Measurements from ENCODE around the gene GLRX5. TPM values are rescaled to one million over a fixed set of nuclear protein-coding genes. Genes with fewer than 3 reads are reported as not detected.

GLRX5 gene
- total RNA-seq, 3 donors from 2014 or later, result 43.9 to 45.8 (median 45.4) TPM

DNA sequence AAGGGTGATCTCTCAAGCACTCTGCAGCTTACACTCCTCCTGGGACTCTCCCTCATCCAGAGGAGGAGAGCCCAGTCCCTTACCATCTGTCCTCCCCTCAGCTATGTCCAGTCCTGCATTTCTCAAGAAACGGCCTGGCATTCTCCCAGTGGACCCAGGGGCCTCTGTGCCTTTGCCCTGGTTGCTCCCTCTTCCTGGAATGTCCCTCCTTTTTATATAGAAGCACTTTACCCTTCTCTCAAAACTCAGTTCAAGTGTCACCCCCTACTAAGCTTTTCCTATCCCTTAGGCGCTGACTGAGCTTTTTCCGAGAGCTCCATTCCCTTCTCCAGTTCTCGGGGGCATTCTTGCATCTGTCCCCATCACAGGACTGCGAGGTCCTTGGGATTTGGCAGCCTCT, 8.9 kb upstream of the GLRX5 start:
- peaks cover 30% of the 10 kb centered on the region for H3K4me1 ChIP-seq (ENCODE audit: low read depth)
- intact Hi-C loops (cut with DNase I, micrococcal nuclease), result loop anchor here in 1 of 2 donors (5.0 kb wide), 1 partner anchor 84 kb away; no protein-coding TSS in a partner anchor
- TF ChIP-seq, protein P1, sequence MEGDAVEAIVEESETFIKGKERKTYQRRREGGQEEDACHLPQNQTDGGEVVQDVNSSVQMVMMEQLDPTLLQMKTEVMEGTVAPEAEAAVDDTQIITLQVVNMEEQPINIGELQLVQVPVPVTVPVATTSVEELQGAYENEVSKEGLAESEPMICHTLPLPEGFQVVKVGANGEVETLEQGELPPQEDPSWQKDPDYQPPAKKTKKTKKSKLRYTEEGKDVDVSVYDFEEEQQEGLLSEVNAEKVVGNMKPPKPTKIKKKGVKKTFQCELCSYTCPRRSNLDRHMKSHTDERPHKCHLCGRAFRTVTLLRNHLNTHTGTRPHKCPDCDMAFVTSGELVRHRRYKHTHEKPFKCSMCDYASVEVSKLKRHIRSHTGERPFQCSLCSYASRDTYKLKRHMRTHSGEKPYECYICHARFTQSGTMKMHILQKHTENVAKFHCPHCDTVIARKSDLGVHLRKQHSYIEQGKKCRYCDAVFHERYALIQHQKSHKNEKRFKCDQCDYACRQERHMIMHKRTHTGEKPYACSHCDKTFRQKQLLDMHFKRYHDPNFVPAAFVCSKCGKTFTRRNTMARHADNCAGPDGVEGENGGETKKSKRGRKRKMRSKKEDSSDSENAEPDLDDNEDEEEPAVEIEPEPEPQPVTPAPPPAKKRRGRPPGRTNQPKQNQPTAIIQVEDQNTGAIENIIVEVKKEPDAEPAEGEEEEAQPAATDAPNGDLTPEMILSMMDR (IDR thresholded peaks at IDR 0.05), result no peak
- H3K4me3 ChIP-seq, result no peak overlapping the region
- no peaks in the 10 kb centered on the region for H3K36me3 ChIP-seq (ENCODE audit: low read depth)
- H3K9me3 ChIP-seq, result no peaks in the 10 kb centered on the region
- ATAC-seq (no peak), DNase-seq (no peak)

DNA sequence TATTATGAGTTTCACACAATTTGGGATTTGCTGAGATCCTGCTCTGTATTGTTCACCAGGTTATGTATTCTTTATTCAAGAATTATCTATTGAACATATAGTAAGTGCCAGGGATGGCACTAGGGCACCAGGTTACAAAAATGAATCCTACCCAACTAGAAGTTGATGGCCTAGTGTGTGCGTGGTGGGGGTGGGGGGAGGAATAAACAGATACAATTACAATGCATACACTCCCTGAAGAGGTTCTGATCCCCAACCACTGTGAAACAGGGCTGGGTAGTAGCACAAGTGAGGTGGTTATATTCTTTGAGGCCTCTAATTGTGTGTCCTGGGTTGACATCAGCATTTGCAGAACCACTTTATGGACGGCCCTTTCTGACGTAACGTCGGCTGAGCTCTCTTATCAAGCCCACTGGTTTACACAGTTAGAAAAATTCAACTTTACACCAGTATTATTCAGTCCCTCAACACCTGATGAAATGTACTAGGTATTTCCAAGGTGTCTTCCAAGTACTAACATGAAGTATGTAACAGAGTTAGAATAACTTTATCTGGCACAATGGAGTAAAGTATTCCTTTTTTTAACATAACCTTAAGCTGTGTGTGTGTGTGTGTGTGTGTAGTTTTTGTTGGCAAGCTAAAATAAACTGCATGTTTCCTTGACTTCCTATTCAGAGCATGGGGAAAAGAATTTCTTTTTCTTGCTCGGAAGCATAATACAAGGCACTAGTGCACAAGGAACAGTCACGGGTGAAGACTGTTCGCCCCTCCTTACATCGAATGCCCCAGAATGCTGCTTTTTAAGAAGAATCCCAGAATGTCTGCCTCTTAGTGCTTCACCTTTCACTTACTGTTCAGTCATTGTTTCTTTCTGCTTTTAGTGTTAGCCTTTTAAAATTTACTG, 8.1 kb upstream of the GLRX5 start:
- Histone ChIP-seq H3K4me3 (no peak overlapping the region), H3K4me1 (ENCODE audit: low read depth) (peaks cover 30% of the 10 kb centered on the region), H3K36me3 (ENCODE audit: low read depth) (no peaks in the 10 kb centered on the region), H3K9me3 (no peaks in the 10 kb centered on the region)
- ATAC-seq, result no peak
- intact Hi-C loops (cut with DNase I, micrococcal nuclease), result loop anchor here in 1 of 2 donors (5.0 kb wide), 1 partner anchor 84 kb away; no protein-coding TSS in a partner anchor
- no peak for DNase-seq
- TF ChIP-seq, protein P1 (IDR thresholded peaks at IDR 0.05), result no peak

DNA sequence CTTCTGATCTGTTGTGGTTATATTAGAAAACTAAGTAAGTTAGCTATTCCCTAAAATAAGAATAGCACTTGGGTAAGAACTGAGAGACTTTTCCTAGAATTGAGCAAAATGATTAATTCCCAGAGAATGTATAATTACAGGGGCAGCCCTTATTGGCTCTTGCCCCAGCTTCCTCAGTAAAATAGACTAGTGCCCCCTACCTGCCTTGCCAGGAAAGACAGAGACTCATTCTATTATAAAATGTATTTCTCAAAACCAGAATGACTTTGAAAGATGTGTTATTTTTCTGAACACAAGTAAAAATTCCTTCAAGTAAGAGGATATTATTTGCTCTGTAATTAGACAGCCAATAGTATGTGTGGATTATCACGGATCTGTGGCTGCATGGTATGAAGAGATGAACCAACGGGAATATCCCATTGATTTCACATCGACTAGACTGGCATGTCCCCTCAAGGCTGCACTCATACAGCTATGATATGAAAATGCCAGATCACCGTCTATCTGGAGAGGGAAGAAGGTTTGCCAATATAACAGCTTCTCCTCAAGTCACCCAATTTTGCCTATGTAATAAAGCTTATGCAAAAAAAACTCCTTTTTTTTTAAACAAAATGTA, 7.4 kb upstream of the GLRX5 start:
- peak in 1 of 3 donors; percentile 85 for DNase-seq
- intact Hi-C loops (cut with DNase I, micrococcal nuclease), result loop anchor here in 1 of 2 donors (5.0 kb wide), 1 partner anchor 85 kb away; no protein-coding TSS in a partner anchor
- Histone ChIP-seq H3K4me1 (ENCODE audit: low read depth) (peaks cover 37% of the 10 kb centered on the region), H3K9me3 (no peaks in the 10 kb centered on the region), H3K36me3 (ENCODE audit: low read depth) (no peaks in the 10 kb centered on the region), H3K4me3 (no peak overlapping the region)
- ATAC-seq, result peak; percentile 49
- TF ChIP-seq, protein P1 (IDR thresholded peaks at IDR 0.05), result peak; percentile 67

DNA sequence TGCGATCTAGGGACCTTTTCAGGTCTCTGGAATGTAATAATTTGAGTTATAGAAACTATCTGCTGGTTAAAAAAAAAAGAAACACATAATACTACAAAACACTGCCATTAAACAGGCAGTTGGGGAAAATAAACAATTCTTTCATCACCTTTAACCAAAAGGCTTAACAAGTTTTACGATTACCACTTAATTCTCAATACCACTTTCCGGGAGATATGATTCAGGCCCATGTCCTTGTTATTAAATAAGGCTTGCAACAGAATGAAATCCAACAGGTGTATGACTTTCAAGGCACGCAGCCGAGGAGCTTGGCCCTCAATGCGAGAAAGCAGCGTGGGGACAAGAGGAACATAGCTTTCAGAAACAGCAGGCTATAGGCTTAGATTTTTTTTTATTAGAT, 5.6 kb upstream of the GLRX5 start:
- Histone ChIP-seq H3K4me1 (ENCODE audit: low read depth) (peaks cover 36% of the 10 kb centered on the region), H3K4me3 (no peak overlapping the region), H3K36me3 (ENCODE audit: low read depth) (no peaks in the 10 kb centered on the region), H3K9me3 (no peaks in the 10 kb centered on the region)
- TF ChIP-seq, protein P1 (IDR thresholded peaks at IDR 0.05), result no peak
- ATAC-seq (no peak), DNase-seq (no peak)
- intact Hi-C loops (cut with DNase I, micrococcal nuclease), result loop anchor here in 1 of 2 donors (5.0 kb wide), 1 partner anchor 87 kb away; no protein-coding TSS in a partner anchor

DNA sequence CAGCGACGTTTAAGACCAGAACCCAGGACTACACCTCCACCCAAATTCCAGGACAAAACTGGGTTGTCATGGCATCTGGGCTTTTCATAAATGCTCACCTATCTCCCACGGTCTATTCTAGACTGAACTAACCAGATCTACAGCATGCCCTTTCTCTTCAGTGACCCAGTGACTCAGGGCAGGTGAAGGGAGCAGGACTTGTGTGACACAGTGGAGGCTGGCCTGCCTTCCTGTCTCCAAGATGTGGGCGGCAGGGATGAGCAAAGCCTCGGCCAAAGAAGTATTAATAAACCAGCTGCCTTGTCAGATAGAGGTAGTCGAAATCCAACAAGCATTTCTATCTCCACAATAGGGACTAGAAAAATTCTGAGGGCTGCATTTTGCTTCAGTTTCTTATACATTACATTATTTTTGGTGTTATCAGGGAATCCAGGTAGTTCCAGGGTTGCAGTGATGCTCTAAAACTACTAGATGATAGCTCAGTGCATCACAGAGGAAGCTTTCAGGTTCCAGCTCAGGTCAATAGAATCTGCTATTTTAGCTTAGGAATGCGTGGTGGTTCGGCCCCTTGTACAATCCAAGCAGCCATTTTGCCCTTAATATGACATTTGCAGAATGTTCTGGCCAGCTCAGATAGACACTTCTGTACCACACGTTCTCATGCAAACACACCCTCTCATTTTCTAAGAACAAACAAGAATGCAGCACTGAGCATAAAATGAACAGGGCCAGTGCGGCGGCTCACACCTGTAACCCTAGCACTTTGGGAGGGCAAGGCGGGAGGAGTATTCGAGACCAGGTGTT, 4.2 kb upstream of the GLRX5 start:
- Histone ChIP-seq H3K9me3 (no peaks in the 10 kb centered on the region), H3K4me3 (no peak overlapping the region), H3K4me1 (ENCODE audit: low read depth) (peaks cover 33% of the 10 kb centered on the region), H3K36me3 (ENCODE audit: low read depth) (peaks cover 4% of the 10 kb centered on the region)
- intact Hi-C loops (cut with DNase I, micrococcal nuclease), result loop anchor here in 1 of 2 donors (5.0 kb wide), 1 partner anchor 88 kb away; no protein-coding TSS in a partner anchor
- no peak for ATAC-seq
- DNase-seq, result no peak
- TF ChIP-seq, protein P1 (IDR thresholded peaks at IDR 0.05), result no peak
